ENCODE data around the gene ZMIZ1. TPM values are rescaled to one million over a fixed set of nuclear protein-coding genes. Genes with fewer than 3 reads are reported as not detected.
A peak's percentile ranks its signal among the peaks of the same experiment; 100 is the strongest.

The ZMIZ1 gene
- total and polyA plus RNA-seq, 7 experiments from 2014 or later: 1.8 to 57.2 (median 14.2) TPM

GRCh38 chr10:79313911-79314439 lies 245.2 kb downstream of the ZMIZ1 start:
- DNase-seq (no peak), ATAC-seq (no peak)
- Mint-ChIP-seq H3K9me3 (peaks cover 0 to 8% (median 4%) of the 10 kb centered on the region in 11 donors), H3K27me3 (peaks cover 0 to 4% (median 0%) of the 10 kb centered on the region in 5 donors), H3K27ac (peak overlapping the region in 2 of 9 donors; percentile 18 to 45), H3K4me3 (no peak overlapping the region), H3K36me3 (peaks cover 3 to 21% (median 7%) of the 10 kb centered on the region in 5 donors), H3K4me1 (peaks cover 31 to 41% (median 33%) of the 10 kb centered on the region in 7 donors)
- no peak overlapping the region for H3K27ac ChIP-seq (ENCODE audit: low read depth, low read length)
- intact Hi-C loops (cut with micrococcal nuclease): no loop called here
- no peaks in the 10 kb centered on the region for H3K9me3 ChIP-seq (ENCODE audit: control insufficient read depth in 2 of 3, low read length in 3 of 3)
- H3K36me3 ChIP-seq (ENCODE audit: control insufficient read depth in 2 of 3, insufficient read depth in 3 of 3, low read length in 3 of 3): peaks cover 0 to 6% (median 0%) of the 10 kb centered on the region in 3 experiments
- no peak overlapping the region for H3K4me3 ChIP-seq (ENCODE audit: low read length)
- ChIA-PET CTCF (no interaction called here), POLR2A (interaction anchor here (0.9 kb wide), 1 partner anchor 8 kb away, joined by 3 read pairs; no protein-coding TSS in a partner anchor)
- no peaks in the 10 kb centered on the region for H3K27me3 ChIP-seq (ENCODE audit: control insufficient read depth in 2 of 2, insufficient read depth in 2 of 2, low read length in 2 of 2)
- peaks cover 24 to 26% of the 10 kb centered on the region in 2 donors for H3K4me1 ChIP-seq (ENCODE audit: control insufficient read depth in 2 of 2, insufficient read depth in 2 of 2, low read length in 2 of 2)

GRCh38 chr10:79314761-79315601 lies 246.2 kb downstream of the ZMIZ1 start:
- H3K36me3 ChIP-seq (ENCODE audit: control insufficient read depth in 2 of 3, insufficient read depth in 3 of 3, low read length in 3 of 3): peaks cover 0 to 2% (median 0%) of the 10 kb centered on the region in 3 experiments
- H3K4me3 ChIP-seq (ENCODE audit: low read length): no peak overlapping the region
- no peak for DNase-seq
- H3K27ac ChIP-seq (ENCODE audit: low read depth, low read length): no peak overlapping the region
- Mint-ChIP-seq H3K9me3 (peaks cover 0 to 15% (median 6%) of the 10 kb centered on the region in 11 donors), H3K4me3 (no peak overlapping the region), H3K27me3 (peaks cover 0 to 4% (median 0%) of the 10 kb centered on the region in 5 donors), H3K27ac (no peak overlapping the region), H3K36me3 (peaks cover 4 to 30% (median 8%) of the 10 kb centered on the region in 5 donors), H3K4me1 (peaks cover 41 to 46% (median 43%) of the 10 kb centered on the region in 7 donors)
- no peak for ATAC-seq
- no peaks in the 10 kb centered on the region for H3K27me3 ChIP-seq (ENCODE audit: control insufficient read depth in 2 of 2, insufficient read depth in 2 of 2, low read length in 2 of 2)
- ChIA-PET CTCF (no interaction called here), POLR2A (interaction anchor here (1.9 kb wide), 1 partner anchor 34 kb away, joined by 7 read pairs; no protein-coding TSS in a partner anchor)
- intact Hi-C loops (cut with micrococcal nuclease): no loop called here
- no peaks in the 10 kb centered on the region for H3K9me3 ChIP-seq (ENCODE audit: control insufficient read depth in 2 of 3, low read length in 3 of 3)
- peaks cover 24 to 36% of the 10 kb centered on the region in 2 donors for H3K4me1 ChIP-seq (ENCODE audit: control insufficient read depth in 2 of 2, insufficient read depth in 2 of 2, low read length in 2 of 2)

DNA sequence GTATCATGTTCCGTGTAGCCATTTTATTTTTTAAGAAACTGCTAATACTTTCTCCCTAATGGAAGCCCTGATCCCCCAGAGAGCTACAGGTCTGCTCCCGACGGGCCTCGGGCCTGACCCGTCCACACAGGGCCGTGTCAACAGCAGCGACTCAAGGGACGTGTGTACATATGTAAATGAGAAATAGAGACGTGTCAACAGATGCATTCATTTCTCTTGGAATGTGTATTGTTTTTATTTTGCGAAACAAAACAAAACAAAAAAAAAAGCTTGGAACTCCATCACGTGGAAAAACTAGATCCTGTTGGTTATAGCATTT lies 246.8 kb downstream of the ZMIZ1 start:
- Mint-ChIP-seq H3K27me3 (peaks cover 0 to 4% (median 0%) of the 10 kb centered on the region in 5 donors), H3K27ac (peak overlapping the region in 1 of 9 donors; percentile 49), H3K4me3 (peak overlapping the region in 1 of 10 donors; percentile 10), H3K4me1 (peaks cover 47 to 52% (median 49%) of the 10 kb centered on the region in 7 donors), H3K9me3 (peaks cover 0 to 15% (median 6%) of the 10 kb centered on the region in 11 donors), H3K36me3 (peaks cover 4 to 34% (median 8%) of the 10 kb centered on the region in 5 donors)
- POLR2A ChIA-PET: interaction anchor here (1.9 kb wide), 1 partner anchor 33 kb away, joined by 7 read pairs; no protein-coding TSS in a partner anchor
- Histone ChIP-seq H3K27ac (ENCODE audit: low read depth, low read length) (no peak overlapping the region), H3K27me3 (ENCODE audit: control insufficient read depth in 2 of 2, insufficient read depth in 2 of 2, low read length in 2 of 2) (no peaks in the 10 kb centered on the region), H3K36me3 (ENCODE audit: control insufficient read depth in 2 of 3, insufficient read depth in 3 of 3, low read length in 3 of 3) (no peaks in the 10 kb centered on the region), H3K4me3 (ENCODE audit: low read length) (no peak overlapping the region), H3K4me1 (ENCODE audit: control insufficient read depth in 2 of 2, insufficient read depth in 2 of 2, low read length in 2 of 2) (peaks cover 26 to 41% of the 10 kb centered on the region in 2 donors), H3K9me3 (ENCODE audit: control insufficient read depth in 2 of 3, low read length in 3 of 3) (no peaks in the 10 kb centered on the region)
- ATAC-seq (no peak), DNase-seq (no peak)
- CTCF ChIA-PET: no interaction called here
- intact Hi-C loops (cut with micrococcal nuclease): no loop called here

DNA sequence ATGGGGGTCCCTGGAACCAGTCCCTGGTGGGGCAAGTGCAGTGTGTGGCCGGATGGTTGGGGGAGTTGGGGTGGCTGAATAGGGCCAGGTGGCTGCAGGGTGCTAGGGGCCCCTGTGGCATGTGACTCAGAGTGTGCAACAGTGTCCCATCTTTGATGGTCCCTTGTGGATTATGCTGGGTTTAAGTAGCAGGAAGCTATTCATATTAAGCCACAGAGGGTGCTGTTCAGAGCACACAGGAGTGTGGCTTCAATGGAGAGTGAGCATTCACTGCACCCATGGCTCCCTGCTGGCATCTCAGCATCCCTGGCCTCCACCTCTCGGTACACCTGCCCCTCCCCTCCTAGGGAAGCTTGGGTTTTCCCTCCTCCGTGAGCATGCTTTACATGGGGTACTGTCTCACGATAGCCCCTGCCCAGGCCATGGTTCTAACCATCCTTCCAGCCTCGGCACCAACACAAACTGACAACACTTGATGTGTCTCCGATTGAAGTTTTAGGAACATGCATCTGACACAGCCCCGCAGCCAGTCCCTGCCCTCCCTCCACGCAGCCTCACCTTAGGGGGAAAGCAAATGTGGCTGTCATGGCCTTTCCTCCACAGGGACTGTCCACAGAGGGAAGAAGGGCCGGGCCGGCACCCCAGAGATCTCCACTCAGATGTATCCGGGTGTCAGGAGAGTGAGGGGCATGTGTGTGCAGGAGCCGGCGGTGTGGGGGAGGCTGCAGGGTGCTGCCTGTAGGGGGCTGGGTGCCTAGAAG lies 248.1 kb downstream of the ZMIZ1 start:
- H3K4me3 Mint-ChIP-seq: peak overlapping the region in 9 of 10 donors; percentile 32 to 86 (median 65)
- H3K36me3 Mint-ChIP-seq: peaks cover 4 to 35% (median 8%) of the 10 kb centered on the region in 5 donors
- DNase-seq (peak in 1 of 9 donors; percentile 12), ATAC-seq (peak; percentile 13)
- H3K27me3 Mint-ChIP-seq: peaks cover 0 to 4% (median 0%) of the 10 kb centered on the region in 5 donors
- ChIA-PET POLR2A (interaction anchor here (1.4 to 1.9 kb wide), 3 partner anchors 30 to 32 kb away, joined by 4 to 7 read pairs (median 6); no protein-coding TSS in a partner anchor), CTCF (interaction anchor here (0.7 to 1.1 kb wide), 2 partner anchors 29 to 114 kb away, joined by 4 read pairs; no protein-coding TSS in a partner anchor)
- Histone ChIP-seq H3K27me3 (ENCODE audit: control insufficient read depth in 2 of 2, insufficient read depth in 2 of 2, low read length in 2 of 2) (no peaks in the 10 kb centered on the region), H3K9me3 (ENCODE audit: control insufficient read depth in 2 of 3, low read length in 3 of 3) (no peaks in the 10 kb centered on the region), H3K4me3 (ENCODE audit: low read length) (peak overlapping the region; percentile 9), H3K36me3 (ENCODE audit: control insufficient read depth in 2 of 3, insufficient read depth in 3 of 3, low read length in 3 of 3) (no peaks in the 10 kb centered on the region), H3K27ac (ENCODE audit: low read depth, low read length) (no peak overlapping the region), H3K4me1 (ENCODE audit: control insufficient read depth in 2 of 2, insufficient read depth in 2 of 2, low read length in 2 of 2) (peaks cover 39 to 54% of the 10 kb centered on the region in 2 donors)
- H3K9me3 Mint-ChIP-seq: peaks cover 0 to 15% (median 6%) of the 10 kb centered on the region in 11 donors
- H3K4me1 Mint-ChIP-seq: peaks cover 53 to 62% (median 60%) of the 10 kb centered on the region in 7 donors
- intact Hi-C loops (cut with micrococcal nuclease): loop anchor here (1.0 to 2.0 kb wide), 6 partner anchors 14 to 74 kb away; partner anchors contain the start of gene PPIF (in 1 of the 2)
- peak overlapping the region in 6 of 9 donors; percentile 31 to 95 (median 88) for H3K27ac Mint-ChIP-seq

DNA sequence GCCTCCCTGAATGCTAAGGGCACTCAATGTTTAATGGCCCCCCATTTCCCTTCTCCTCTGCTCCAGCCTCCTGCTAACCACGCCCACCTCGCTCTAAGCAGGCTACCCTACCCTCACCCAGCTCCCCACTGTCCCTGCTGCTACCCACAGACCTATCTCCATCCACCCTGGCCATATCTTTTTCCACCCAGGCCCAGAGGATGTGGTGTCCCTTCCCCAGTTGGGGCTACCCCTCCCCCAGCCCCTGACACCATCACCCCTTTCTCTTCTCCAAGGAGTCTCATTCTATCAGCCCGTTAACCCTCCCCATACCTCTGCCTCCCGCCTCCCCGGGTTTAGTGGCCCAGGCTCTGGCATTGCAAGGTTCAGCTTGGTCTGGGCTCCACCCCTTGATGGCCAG lies 249.6 kb downstream of the ZMIZ1 start:
- ChIA-PET CTCF (interaction anchor here (1.2 kb wide), 1 partner anchor 29 kb away, joined by 3 read pairs; no protein-coding TSS in a partner anchor), POLR2A (interaction anchor here (1.2 to 1.4 kb wide), 4 partner anchors 13 to 869 kb away, joined by 3 to 5 read pairs (median 4); no protein-coding TSS in a partner anchor)
- Histone ChIP-seq H3K4me3 (ENCODE audit: low read length) (no peak overlapping the region), H3K4me1 (ENCODE audit: control insufficient read depth in 2 of 2, insufficient read depth in 2 of 2, low read length in 2 of 2) (peaks cover 53 to 69% of the 10 kb centered on the region in 2 donors), H3K27me3 (ENCODE audit: control insufficient read depth in 2 of 2, insufficient read depth in 2 of 2, low read length in 2 of 2) (no peaks in the 10 kb centered on the region), H3K9me3 (ENCODE audit: control insufficient read depth in 2 of 3, low read length in 3 of 3) (no peaks in the 10 kb centered on the region), H3K27ac (ENCODE audit: low read depth, low read length) (no peak overlapping the region), H3K36me3 (ENCODE audit: control insufficient read depth in 2 of 3, insufficient read depth in 3 of 3, low read length in 3 of 3) (no peaks in the 10 kb centered on the region)
- H3K27me3 Mint-ChIP-seq: peaks cover 0 to 4% (median 0%) of the 10 kb centered on the region in 5 donors
- peak overlapping the region in 9 of 10 donors; percentile 29 to 86 (median 75) for H3K4me3 Mint-ChIP-seq
- peaks cover 4 to 30% (median 7%) of the 10 kb centered on the region in 5 donors for H3K36me3 Mint-ChIP-seq
- intact Hi-C loops (cut with micrococcal nuclease): no loop called here
- DNase-seq (no peak), ATAC-seq (no peak)
- peaks cover 0 to 15% (median 6%) of the 10 kb centered on the region in 11 donors for H3K9me3 Mint-ChIP-seq
- H3K27ac Mint-ChIP-seq: peak overlapping the region in 6 of 9 donors; percentile 25 to 94 (median 88)
- H3K4me1 Mint-ChIP-seq: peaks cover 64 to 77% (median 75%) of the 10 kb centered on the region in 7 donors
